Upper lobe of left lung (tissue), 6 donors: Measurements from ENCODE around the gene CLDN5. TPM values are rescaled to one million over a fixed set of nuclear protein-coding genes. Genes with fewer than 3 reads are reported as not detected.

Source experiments
- ATAC-seq, 2 donors: fragments of 200-7000 bp; cut with Tn5 transposase; one replicate each; pipeline ENCODE4 v1.9.1; 2022; ENCODE audit warnings: mild to moderate bottlenecking in 2 of 2, moderate library complexity in 2 of 2; ENCODE audit not compliant: low FRiP score in 2 of 2
- DNase-seq, 2 donors: peaks; one replicate each; pipeline ENCODE4 v3.0.0-alpha.2; 2019 to 2020
- H3K27ac ChIP-seq, 4 donors: fragments of 200-600 bp; sonication (generic); one replicate each; pipeline ENCODE4 v1.5.1; 2016 to 2019
- H3K27me3 ChIP-seq, 4 donors: fragments of 200-600 bp; sonication (generic); one replicate each; pipeline ENCODE4 v1.5.1; 2017 to 2019
- H3K36me3 ChIP-seq, 4 donors: fragments of 200-600 bp; sonication (generic); one replicate each; pipeline ENCODE4 v1.5.1; 2016 to 2019
- H3K4me1 ChIP-seq, 4 donors: fragments of 200-600 bp; sonication (generic); one replicate each; pipeline ENCODE4 v1.5.1; 2018 to 2019
- H3K4me3 ChIP-seq, 4 donors: fragments of 200-600 bp; sonication (generic); one replicate each; pipeline ENCODE4 v1.5.1; 2017 to 2019; ENCODE audit warnings: mild to moderate bottlenecking in 2 of 4, moderate library complexity in 1 of 4
- H3K9me3 ChIP-seq, 4 donors: fragments of 200-600 bp; sonication (generic); one replicate each; pipeline ENCODE4 v1.5.1; 2018 to 2019
- CTCF ChIP-seq, 6 experiments: fragments of 450-650 bp in 4 of 6; fragments of 200-600 bp in 2 of 6; sonication (generic) in 2 of 6; IDR thresholded peaks; one replicate each; pipeline ENCODE4 v1.5.1; 2016 to 2019; ENCODE audit warnings: antibody characterized with exemption in 6 of 6
- EP300 ChIP-seq, 4 donors: sonication (generic); formaldehyde crosslinking; IDR thresholded peaks; one replicate each; pipeline ENCODE4 v1.5.1; 2017; ENCODE audit warnings: antibody characterized with exemption in 4 of 4, control low read depth in 2 of 4
- POLR2A ChIP-seq, 4 donors: fragments of 450-650 bp; IDR thresholded peaks; one replicate each; pipeline ENCODE4 v1.5.1; 2016 to 2017; ENCODE audit warnings: antibody characterized with exemption in 4 of 4, mild to moderate bottlenecking in 2 of 4
- POLR2AphosphoS5 ChIP-seq, 2 donors: sonication (generic); formaldehyde crosslinking; IDR thresholded peaks; one replicate each; pipeline ENCODE4 v1.5.1; 2017; ENCODE audit warnings: antibody characterized with exemption in 2 of 2
- WGBS, 2 donors: methylation state at CpG; one replicate each; pipeline ENCODE4 v1.1.5; 2017 to 2018; 5-methylcytosine and 5-hydroxymethylcytosine counted together
- total RNA-seq, 6 donors: library from RNA; depleted of rRNA in 4 of 6; stranded (reverse); fragments of >200 nt in 4 of 6; gene quantifications; one replicate each; pipeline versions ENCODE4 v1.1.0 to v1.2.1, GENCODE V29; 2016 to 2021
- donor health status: DM: no; HTN: no; CAD: no; lungs with moderate emphysema.
- donor health status: DM: no; HTN: yes; CAD: no; lungs with severe emphysema.

The CLDN5 gene
- total RNA-seq, 6 donors from 2014 or later, result 70.2 to 726 (median 229) TPM

GRCh38 chr22:19527321-19527721, 3.1 kb upstream of the CLDN5 start:
- no peak for TF ChIP-seq POLR2AphosphoS5 (IDR thresholded peaks at IDR 0.05)
- TF ChIP-seq POLR2A (IDR thresholded peaks at IDR 0.05), result no peak
- TF ChIP-seq EP300 (IDR thresholded peaks at IDR 0.05), result no peak
- no peak for TF ChIP-seq CTCF (IDR thresholded peaks at IDR 0.05)
- ATAC-seq, result no peak

DNA sequence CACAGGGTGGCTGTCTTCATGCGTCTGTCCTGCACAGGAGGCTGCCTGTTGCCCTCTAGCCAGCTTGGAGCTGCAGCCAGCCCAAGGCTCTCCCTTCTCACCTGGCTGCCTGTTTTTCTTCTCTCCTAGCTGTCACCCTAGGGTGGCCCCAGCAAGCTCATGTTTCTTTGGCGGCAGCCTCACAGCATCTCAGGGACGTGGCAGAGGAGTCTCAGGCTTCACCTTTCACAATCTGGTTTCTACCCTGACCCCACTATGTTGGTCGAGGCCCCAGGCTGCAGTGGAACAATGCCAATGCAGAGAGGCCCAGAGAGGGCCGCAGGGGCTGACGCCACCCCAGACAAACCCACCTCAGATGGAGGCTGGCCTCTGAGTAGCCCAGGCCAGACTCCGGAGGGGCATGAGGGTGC, 2.5 kb upstream of the CLDN5 start:
- H3K36me3 ChIP-seq, result peaks cover 0 to 15% (median 2%) of the 10 kb centered on the region in 4 donors
- no peak for ATAC-seq
- DNase-seq, result no peak
- TF ChIP-seq POLR2AphosphoS5 (IDR thresholded peaks at IDR 0.05), result no peak
- no peak for TF ChIP-seq POLR2A (IDR thresholded peaks at IDR 0.05)
- TF ChIP-seq EP300 (IDR thresholded peaks at IDR 0.05), result no peak
- no peak for TF ChIP-seq CTCF (IDR thresholded peaks at IDR 0.05)
- peaks cover 0 to 25% (median 11%) of the 10 kb centered on the region in 4 donors for H3K27me3 ChIP-seq
- 67 to 90% methylated on average over 4 to 7 of the region's 7 CpGs for WGBS, 2 donors
- H3K4me1 ChIP-seq, result peaks cover 22 to 41% (median 31%) of the 10 kb centered on the region in 4 donors
- no peaks in the 10 kb centered on the region for H3K9me3 ChIP-seq
- H3K27ac ChIP-seq, result peak overlapping the region; percentile 87 to 97 (median 92)
- no peak overlapping the region for H3K4me3 ChIP-seq

More at GRCh38 chr22:19527321-19527721, 3.1 kb upstream of the CLDN5 start:
- WGBS, 2 donors, result 76 to 81% methylated on average over 4 to 5 of the region's 5 CpGs
- peaks cover 0 to 9% (median 0%) of the 10 kb centered on the region in 4 donors for H3K36me3 ChIP-seq
- H3K9me3 ChIP-seq, result no peaks in the 10 kb centered on the region
- H3K4me3 ChIP-seq, result no peak overlapping the region
- H3K27me3 ChIP-seq, result peaks cover 0 to 25% (median 11%) of the 10 kb centered on the region in 4 donors
- peak overlapping the region in 3 of 4 donors; percentile 87 to 97 (median 92) for H3K27ac ChIP-seq
- DNase-seq, result no peak
- H3K4me1 ChIP-seq, result peaks cover 22 to 41% (median 31%) of the 10 kb centered on the region in 4 donors

GRCh38 chr22:19526076-19526701, 2.0 kb upstream of the CLDN5 start:
- H3K9me3 ChIP-seq, result no peaks in the 10 kb centered on the region
- no peak overlapping the region for H3K4me3 ChIP-seq
- TF ChIP-seq EP300 (IDR thresholded peaks at IDR 0.05) (no peak), POLR2A (IDR thresholded peaks at IDR 0.05) (no peak), CTCF (IDR thresholded peaks at IDR 0.05) (no peak), POLR2AphosphoS5 (IDR thresholded peaks at IDR 0.05) (no peak)
- no peak for ATAC-seq
- H3K4me1 ChIP-seq, result peaks cover 22 to 41% (median 31%) of the 10 kb centered on the region in 4 donors
- H3K36me3 ChIP-seq, result peaks cover 0 to 20% (median 3%) of the 10 kb centered on the region in 4 donors
- H3K27me3 ChIP-seq, result peaks cover 0 to 25% (median 11%) of the 10 kb centered on the region in 4 donors
- 96 to 98% methylated on average over 9 to 11 of the region's 11 CpGs for whole genome bisulfite sequencing, 2 donors
- peak overlapping the region; percentile 87 to 97 (median 92) for H3K27ac ChIP-seq
- no peak for DNase-seq

DNA sequence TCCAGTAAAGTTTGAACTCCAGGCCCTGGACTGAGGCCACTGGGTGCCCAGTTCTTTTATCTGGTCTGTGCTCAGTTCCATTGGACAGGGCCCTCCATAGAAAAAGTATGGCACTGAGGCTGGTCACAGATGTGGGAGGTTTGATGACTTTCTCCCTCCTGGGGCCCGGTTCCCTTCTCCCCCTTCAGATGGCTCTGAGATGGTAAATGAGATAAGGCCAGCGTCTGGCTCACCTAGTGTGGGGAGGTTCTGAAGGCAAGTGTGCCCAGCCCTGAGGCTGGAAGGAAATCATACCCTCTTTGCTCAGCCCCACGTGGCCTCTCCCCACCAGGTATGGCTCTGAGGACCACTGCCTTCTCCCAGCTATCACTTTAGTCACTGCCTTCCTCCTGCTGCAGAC, 1.5 kb upstream of the CLDN5 start:
- Histone ChIP-seq H3K27me3 (peaks cover 0 to 25% (median 11%) of the 10 kb centered on the region in 4 donors), H3K36me3 (peaks cover 0 to 26% (median 3%) of the 10 kb centered on the region in 4 donors), H3K4me3 (peak overlapping the region in 1 of 4 donors; percentile 65), H3K27ac (peak overlapping the region; percentile 87 to 97 (median 92)), H3K4me1 (peaks cover 22 to 41% (median 31%) of the 10 kb centered on the region in 4 donors), H3K9me3 (no peaks in the 10 kb centered on the region)
- no peak for ATAC-seq
- 44 to 62% methylated on average over 3 of the region's 3 CpGs for WGBS, 2 donors
- no peak for TF ChIP-seq POLR2AphosphoS5 (IDR thresholded peaks at IDR 0.05)
- TF ChIP-seq EP300 (IDR thresholded peaks at IDR 0.05), result no peak
- no peak for TF ChIP-seq CTCF (IDR thresholded peaks at IDR 0.05)
- TF ChIP-seq POLR2A (IDR thresholded peaks at IDR 0.05), result no peak
- no peak for DNase-seq
